AG04450 (cell line): Measurements from ENCODE around the gene TMEM11. TPM values are rescaled to one million over a fixed set of nuclear protein-coding genes. Genes with fewer than 3 reads are reported as not detected.

Source experiments
- CTCF ChIA-PET: fragments of 300-600, 350-600 bp; formaldehyde crosslinking; extraction: SDS; loops from one replicate; lab custom pipeline; 2022; ENCODE audit warnings: antibody characterized with exemption, inconsistent platforms; lab: Charles Lee
- POLR2A ChIA-PET: fragments of 350-600 bp; formaldehyde crosslinking; extraction: SDS; loops from one replicate; lab custom pipeline; 2021; ENCODE audit warnings: antibody characterized with exemption, inconsistent platforms; lab: Yijun Ruan, JAX
- DNase-seq: peaks from one replicate; pipeline ENCODE4 v3.0.0-alpha.2; 2011; ENCODE audit warnings: low read depth, low spot score
- H3K27ac ChIP-seq: one replicate; pipeline ENCODE4 v1.5.1; 2012; ENCODE audit warnings: low read depth, low read length, control low read depth
- H3K27me3 ChIP-seq: one replicate; pipeline ENCODE4 v1.6.0; 2012; ENCODE audit warnings: low read length; ENCODE audit not compliant: control insufficient read depth, insufficient read depth
- H3K4me3 ChIP-seq: 2 replicates; pipeline ENCODE4 v1.5.1; 2011; ENCODE audit warnings: mild to moderate bottlenecking, low read depth, low read length, control low read depth
- H3K9me3 ChIP-seq: 2 replicates; pipeline ENCODE4 v1.5.1; 2012; ENCODE audit warnings: low read length; ENCODE audit not compliant: control insufficient read depth, insufficient read depth
- CTCF ChIP-seq: IDR thresholded peaks from 2 replicates; pipeline ENCODE4 v1.5.1; 2011; ENCODE audit warnings: low read depth, low read length, control low read depth, inconsistent platforms
- polyA plus RNA-seq: library from polyadenylated mRNA; depleted of rRNA; stranded (reverse); fragments of >200 nt; gene quantifications from 2 replicates; pipeline ENCODE4 v1.2.3, GENCODE V29; 2011

The TMEM11 gene
- polyA plus RNA-seq, 1 experiment, result 27.5 TPM

GRCh38 chr17:21171309-21171922, 42.5 kb downstream of the TMEM11 start:
- no peak overlapping the region for H3K27ac ChIP-seq
- no peak for TF ChIP-seq CTCF
- no peak overlapping the region for H3K4me3 ChIP-seq
- H3K9me3 ChIP-seq, result no peaks in the 10 kb centered on the region; the same call in 1 of the 2 replicates
- no peaks in the 10 kb centered on the region for H3K27me3 ChIP-seq
- no peak for DNase-seq
- POLR2A ChIA-PET, result no interaction called here
- CTCF ChIA-PET, result no interaction called here

DNA sequence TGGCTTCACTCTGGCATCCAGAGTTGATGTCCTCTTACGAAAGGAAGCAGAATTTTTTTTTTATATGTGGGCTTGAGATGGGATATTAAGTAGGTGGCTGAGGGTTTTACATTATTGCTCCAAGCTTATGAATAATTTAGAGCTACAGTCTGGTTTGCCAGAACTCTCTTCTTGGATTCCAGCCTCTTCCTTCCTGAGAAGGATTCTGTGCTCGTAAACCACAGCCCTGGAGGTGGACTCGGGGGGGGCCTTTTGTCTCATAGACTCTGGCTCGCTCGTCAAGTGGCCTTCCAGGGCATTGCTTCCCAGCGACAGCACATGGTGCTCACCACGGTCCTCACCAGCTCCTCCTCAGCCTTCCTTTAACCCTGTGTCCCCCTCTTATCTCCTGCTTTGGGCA, 43.2 kb downstream of the TMEM11 start:
- Histone ChIP-seq H3K4me3 (no peak overlapping the region), H3K9me3 (no peaks in the 10 kb centered on the region; the same call in 1 of the 2 replicates), H3K27me3 (no peaks in the 10 kb centered on the region), H3K27ac (no peak overlapping the region)
- TF ChIP-seq CTCF, result no peak
- no peak for DNase-seq
- POLR2A ChIA-PET, result no interaction called here
- CTCF ChIA-PET, result no interaction called here

GRCh38 chr17:21169496-21169895, 44.5 kb downstream of the TMEM11 start:
- Histone ChIP-seq H3K27ac (no peak overlapping the region), H3K27me3 (no peaks in the 10 kb centered on the region), H3K9me3 (no peaks in the 10 kb centered on the region; the same call in 1 of the 2 replicates), H3K4me3 (no peak overlapping the region)
- DNase-seq, result no peak
- no peak for TF ChIP-seq CTCF
- POLR2A ChIA-PET, result no interaction called here
- CTCF ChIA-PET, result interaction anchor here (1.6 kb wide), 1 partner anchor 342 kb away, joined by 4 read pairs; no protein-coding TSS in a partner anchor

GRCh38 chr17:21168555-21168865, 45.5 kb downstream of the TMEM11 start:
- TF ChIP-seq CTCF, result no peak
- H3K4me3 ChIP-seq, result no peak overlapping the region
- H3K9me3 ChIP-seq, result no peaks in the 10 kb centered on the region; the same call in 1 of the 2 replicates
- CTCF ChIA-PET, result no interaction called here
- no peaks in the 10 kb centered on the region for H3K27me3 ChIP-seq
- H3K27ac ChIP-seq, result no peak overlapping the region
- POLR2A ChIA-PET, result no interaction called here
- no peak for DNase-seq

DNA sequence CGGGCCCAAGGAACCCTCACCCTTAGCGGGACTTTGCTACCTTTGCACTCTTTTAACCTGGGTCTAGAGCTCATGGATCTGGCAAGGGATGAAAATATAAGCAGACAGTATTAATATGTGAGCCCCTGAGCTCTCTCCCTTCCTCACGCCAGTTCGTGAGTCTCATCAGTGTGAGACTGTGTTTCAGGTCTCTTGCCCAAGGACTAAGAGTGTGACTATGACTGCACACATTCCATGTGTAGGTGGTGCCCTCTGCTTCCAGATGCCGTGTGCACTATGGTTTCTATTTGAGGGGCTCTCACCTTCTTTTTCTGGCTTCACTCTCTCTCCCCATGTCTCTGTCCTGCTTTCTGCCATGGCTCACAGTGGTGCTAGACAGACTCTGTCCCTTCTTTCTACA, 46.7 kb downstream of the TMEM11 start:
- no peaks in the 10 kb centered on the region; the same call in 1 of the 2 replicates for H3K9me3 ChIP-seq
- H3K4me3 ChIP-seq, result no peak overlapping the region
- DNase-seq, result no peak
- ChIA-PET POLR2A (no interaction called here), CTCF (interaction anchor here (1.6 kb wide), 1 partner anchor 48 kb away, joined by 8 read pairs; no protein-coding TSS in a partner anchor)
- no peaks in the 10 kb centered on the region for H3K27me3 ChIP-seq
- no peak for TF ChIP-seq CTCF
- peak overlapping the region; percentile 21 for H3K27ac ChIP-seq
